ENCODE results near the gene RNF223.
"Not testable (repeated sequence)": the region's sequence is repeated elsewhere in the genome, so short reads cannot be mapped to it uniquely, and the experiment has no call there.

The RNF223 gene

DNA sequence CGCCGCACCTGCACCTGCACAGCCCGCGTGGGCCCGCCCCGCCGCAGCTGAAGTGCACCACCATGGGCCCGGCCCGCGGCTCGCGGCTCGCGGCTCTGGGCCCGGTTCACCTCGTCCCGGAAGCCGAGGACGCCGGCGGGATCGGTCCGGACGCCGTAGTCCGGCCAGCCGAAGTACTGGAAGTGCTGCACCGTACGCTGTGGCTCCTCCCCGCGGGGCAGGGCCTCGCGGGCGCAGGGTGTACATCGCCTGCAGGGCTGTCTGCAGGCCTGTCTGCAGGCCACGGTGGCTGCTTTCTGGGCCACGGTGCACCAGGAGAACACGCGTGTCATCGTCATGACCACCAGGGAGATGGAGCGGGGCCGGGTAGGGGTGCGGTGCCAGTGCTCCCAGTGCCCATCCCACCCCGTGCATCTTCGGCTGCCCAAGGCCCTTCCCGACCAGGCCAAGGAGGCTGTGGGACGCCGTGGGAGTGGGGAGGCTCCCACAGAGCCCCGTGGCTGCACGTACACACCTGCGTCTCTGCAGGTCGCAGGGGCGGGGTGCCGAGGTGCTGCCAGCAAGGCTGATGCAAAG lies 6.7 kb downstream of the RNF223 start:
- H3K9me3 Mint-ChIP-seq = no peaks in the 10 kb centered on the region
- no peak overlapping the region for H3K27ac Mint-ChIP-seq
- no peak overlapping the region for H3K4me3 Mint-ChIP-seq
- peaks cover 1% of the 10 kb centered on the region for H3K27me3 Mint-ChIP-seq
- H3K36me3 Mint-ChIP-seq = peaks cover 2% of the 10 kb centered on the region
- ATAC-seq (ENCODE audit: low read depth) (no peak), DNase-seq (ENCODE audit: low spot score in 2 of 2) (no peak)
- H3K4me1 Mint-ChIP-seq = peaks cover 14% of the 10 kb centered on the region

DNA sequence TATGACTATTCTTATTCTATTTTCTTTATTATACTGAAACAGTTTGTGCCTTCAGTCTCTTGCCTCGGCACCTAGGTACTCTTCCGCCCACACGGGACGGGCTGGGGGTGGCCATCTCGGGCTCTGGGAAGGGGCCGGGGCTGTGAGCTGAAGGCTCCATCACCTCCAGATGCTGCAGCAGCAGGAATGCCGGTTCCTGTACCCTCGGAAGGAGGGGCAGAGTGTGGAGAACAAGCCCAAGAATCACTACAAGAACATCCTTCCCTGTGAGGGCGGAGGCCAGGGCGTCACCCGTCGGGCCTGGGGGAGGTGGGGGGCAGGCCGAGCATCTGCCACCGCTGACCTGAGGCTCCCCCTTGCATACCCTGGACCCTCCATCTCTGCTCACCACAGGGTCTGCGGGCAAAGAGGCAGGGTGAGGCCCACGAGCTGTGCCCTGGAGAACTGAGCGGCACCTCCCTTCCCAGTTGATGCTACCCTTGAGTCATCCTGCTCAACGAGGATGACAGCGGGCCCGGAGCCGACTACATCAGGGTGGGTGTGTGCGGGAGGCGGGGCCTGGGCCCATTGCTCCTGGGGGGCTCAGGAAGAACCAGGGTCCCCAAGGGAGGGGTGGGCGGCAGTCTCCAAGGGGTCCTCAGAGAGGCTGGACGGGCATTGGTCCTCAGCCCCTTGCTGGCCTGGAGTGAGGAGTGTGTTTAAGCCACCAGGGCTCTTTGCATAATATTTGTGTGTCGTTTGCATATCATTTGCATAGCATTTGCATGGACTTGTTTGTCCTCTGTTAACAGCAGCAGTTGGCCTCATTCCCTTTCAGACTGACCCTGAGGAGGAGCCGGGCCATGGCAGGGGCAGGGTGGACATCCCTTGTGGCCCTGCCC lies 7.5 kb downstream of the RNF223 start:
- H3K27ac Mint-ChIP-seq = no peak overlapping the region
- DNase-seq (ENCODE audit: low spot score in 2 of 2) (no peak), ATAC-seq (ENCODE audit: low read depth) (no peak)

GRCh38 chr1:1065940-1066304 lies 8.2 kb downstream of the RNF223 start:
- DNase-seq (ENCODE audit: low spot score in 2 of 2); ATAC-seq (ENCODE audit: low read depth); H3K27ac Mint-ChIP-seq; H3K9me3 Mint-ChIP-seq; H3K36me3 Mint-ChIP-seq; H3K27me3 Mint-ChIP-seq; H3K4me3 Mint-ChIP-seq: not testable (repeated sequence)
- H3K4me1 Mint-ChIP-seq = peaks cover 14% of the 10 kb centered on the region

More for the DNA sequence above, 7.5 kb downstream of the RNF223 start:
- H3K9me3 Mint-ChIP-seq = no peaks in the 10 kb centered on the region
- peaks cover 14% of the 10 kb centered on the region for H3K4me1 Mint-ChIP-seq
- H3K36me3 Mint-ChIP-seq = peaks cover 2% of the 10 kb centered on the region
- H3K4me3 Mint-ChIP-seq = no peak overlapping the region
- H3K27me3 Mint-ChIP-seq = peaks cover 1% of the 10 kb centered on the region

DNA sequence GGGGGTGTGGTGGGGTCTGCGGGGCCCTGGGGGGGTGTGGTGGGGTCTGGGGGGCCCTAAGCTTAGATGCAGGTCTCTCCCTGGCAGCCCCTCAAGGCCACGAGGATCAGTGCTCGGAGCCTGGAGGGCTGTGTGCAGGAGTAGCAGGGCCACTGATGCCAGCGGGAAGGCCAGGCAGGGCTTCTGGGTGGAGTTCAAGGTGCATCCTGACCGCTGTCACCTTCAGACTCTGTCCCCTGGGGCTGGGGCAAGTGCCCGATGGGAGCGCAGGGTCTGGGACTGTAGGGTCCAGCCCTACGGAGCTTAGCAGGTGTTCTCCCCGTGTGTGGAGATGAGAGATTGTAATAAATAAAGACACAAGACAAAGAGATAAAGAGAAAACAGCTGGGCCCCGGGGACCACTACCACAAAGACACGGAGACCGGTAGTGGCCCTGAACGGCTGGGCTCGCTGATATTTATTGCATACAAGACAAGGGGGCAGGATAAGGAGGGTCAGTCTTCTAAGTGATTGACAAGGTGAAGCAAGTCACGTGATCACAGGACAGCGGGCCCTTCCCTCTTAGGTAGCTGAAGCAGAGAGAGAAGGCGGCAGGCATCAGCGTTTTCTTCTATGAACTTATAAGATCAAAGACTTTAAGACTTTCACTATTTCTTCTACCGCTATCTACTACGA lies 8.7 kb downstream of the RNF223 start:
- H3K27ac Mint-ChIP-seq = no peak overlapping the region
- H3K27me3 Mint-ChIP-seq = peaks cover 3% of the 10 kb centered on the region
- no peaks in the 10 kb centered on the region for H3K9me3 Mint-ChIP-seq
- peaks cover 2% of the 10 kb centered on the region for H3K36me3 Mint-ChIP-seq
- DNase-seq (ENCODE audit: low spot score in 2 of 2) = no peak
- H3K4me3 Mint-ChIP-seq = no peak overlapping the region
- ATAC-seq (ENCODE audit: low read depth) = no peak
- peaks cover 14% of the 10 kb centered on the region for H3K4me1 Mint-ChIP-seq

DNA sequence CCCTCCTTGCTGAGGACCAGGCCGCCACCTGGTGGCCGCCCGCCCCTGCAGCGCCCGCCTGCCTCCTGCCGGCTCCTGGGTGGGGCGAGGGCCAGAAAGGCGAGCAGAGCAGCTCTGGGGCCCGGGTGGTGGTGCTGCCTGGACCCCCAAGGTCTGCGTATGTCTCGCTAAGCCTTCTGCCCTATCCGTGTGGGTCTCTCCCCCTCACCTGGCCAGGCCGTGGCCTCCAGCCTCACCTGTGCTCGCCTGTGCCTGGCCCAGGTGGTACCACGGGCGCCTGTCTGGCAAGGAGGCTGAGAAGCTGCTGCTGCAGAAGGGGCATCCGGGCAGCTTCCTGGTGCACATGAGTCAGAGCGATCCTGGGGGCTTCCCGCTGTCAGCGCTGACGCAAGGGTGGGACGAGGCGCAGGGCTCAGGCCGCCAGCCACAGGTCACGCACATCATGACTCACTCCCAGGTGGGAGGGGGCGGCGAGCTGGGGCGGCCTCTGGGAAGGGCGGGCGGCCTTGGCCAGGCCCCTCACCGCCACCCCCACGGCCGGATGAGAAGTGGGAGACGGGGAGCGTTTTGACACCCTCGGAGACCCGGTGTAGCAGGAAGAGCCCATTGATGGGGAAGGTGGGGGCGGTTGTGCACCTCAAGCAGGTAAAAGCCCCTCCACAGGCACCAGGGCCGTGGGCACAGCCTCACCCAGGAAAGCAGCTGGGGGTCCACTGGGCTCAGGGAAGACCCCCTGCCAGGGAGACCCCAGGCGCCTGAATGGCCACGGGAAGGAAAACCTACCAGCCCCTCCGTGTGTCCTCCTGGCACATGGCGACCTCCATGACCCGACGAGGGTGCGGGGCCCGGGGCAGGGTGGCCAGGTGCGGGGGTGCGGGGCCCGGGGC lies 9.9 kb downstream of the RNF223 start:
- H3K36me3 Mint-ChIP-seq = peaks cover 2% of the 10 kb centered on the region
- H3K4me3 Mint-ChIP-seq = peak overlapping the region; percentile 24
- H3K27me3 Mint-ChIP-seq = peaks cover 3% of the 10 kb centered on the region
- H3K9me3 Mint-ChIP-seq = no peaks in the 10 kb centered on the region
- DNase-seq (ENCODE audit: low spot score in 2 of 2) (peak; percentile 78 to 85), ATAC-seq (ENCODE audit: low read depth) (peak; percentile 40)
- H3K4me1 Mint-ChIP-seq = peaks cover 10% of the 10 kb centered on the region
- H3K27ac Mint-ChIP-seq = peak overlapping the region; percentile 87

GRCh38 chr1:1063261-1063944 lies 10.7 kb downstream of the RNF223 start:
- peaks cover 16% of the 10 kb centered on the region for H3K4me1 Mint-ChIP-seq
- peaks cover 1% of the 10 kb centered on the region for H3K36me3 Mint-ChIP-seq
- DNase-seq (ENCODE audit: low spot score in 2 of 2) (no peak), ATAC-seq (ENCODE audit: low read depth) (no peak)
- H3K27ac Mint-ChIP-seq = peak overlapping the region; percentile 50
- peaks cover 8% of the 10 kb centered on the region for H3K27me3 Mint-ChIP-seq
- no peaks in the 10 kb centered on the region for H3K9me3 Mint-ChIP-seq
- H3K4me3 Mint-ChIP-seq = no peak overlapping the region

DNA sequence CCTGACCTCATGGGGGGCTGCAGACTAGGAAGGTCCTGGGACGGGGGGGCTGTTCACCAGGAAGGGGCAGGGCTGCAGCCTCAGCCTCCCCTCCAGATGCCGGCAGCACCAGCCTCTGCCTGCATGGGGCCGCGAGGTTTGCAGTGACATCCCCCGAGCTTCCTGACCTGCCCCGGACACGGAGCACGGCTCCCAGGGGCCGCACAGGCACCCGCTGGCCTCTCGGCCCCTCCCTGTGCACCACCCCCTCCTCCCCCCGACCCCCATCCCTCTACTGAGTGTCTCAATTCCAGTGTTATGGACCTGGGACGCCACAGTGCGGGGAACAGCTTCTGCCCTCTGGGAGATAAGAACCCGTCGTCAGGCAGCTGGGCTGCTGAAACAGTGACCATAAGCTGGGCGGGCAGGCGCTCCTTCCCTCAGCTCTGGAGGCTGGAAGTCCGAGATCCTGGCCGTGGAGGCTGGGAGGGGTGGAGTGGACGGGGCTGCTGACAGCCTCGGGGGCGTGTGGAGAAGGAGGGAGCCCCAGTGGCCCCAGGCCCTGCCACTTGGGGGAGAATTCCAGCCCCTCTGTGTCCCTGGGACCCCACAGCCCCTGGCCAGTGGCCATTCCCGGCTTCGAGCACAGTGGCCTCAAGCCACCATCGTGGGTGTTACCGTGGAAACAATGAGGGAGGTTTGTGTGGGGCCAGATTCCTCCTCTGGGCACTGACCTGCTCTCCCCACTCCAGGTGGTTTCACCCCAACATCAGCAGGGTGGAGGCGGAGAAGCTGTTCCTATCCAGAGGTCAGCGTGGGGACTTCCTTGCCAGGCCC lies 11.6 kb downstream of the RNF223 start:
- DNase-seq (ENCODE audit: low spot score in 2 of 2) = no peak
- no peaks in the 10 kb centered on the region for H3K36me3 Mint-ChIP-seq
- no peak for ATAC-seq (ENCODE audit: low read depth)
- peaks cover 12% of the 10 kb centered on the region for H3K27me3 Mint-ChIP-seq
- no peak overlapping the region for H3K4me3 Mint-ChIP-seq
- H3K27ac Mint-ChIP-seq = peak overlapping the region; percentile 50
- H3K9me3 Mint-ChIP-seq = no peaks in the 10 kb centered on the region
- peaks cover 15% of the 10 kb centered on the region for H3K4me1 Mint-ChIP-seq

DNA sequence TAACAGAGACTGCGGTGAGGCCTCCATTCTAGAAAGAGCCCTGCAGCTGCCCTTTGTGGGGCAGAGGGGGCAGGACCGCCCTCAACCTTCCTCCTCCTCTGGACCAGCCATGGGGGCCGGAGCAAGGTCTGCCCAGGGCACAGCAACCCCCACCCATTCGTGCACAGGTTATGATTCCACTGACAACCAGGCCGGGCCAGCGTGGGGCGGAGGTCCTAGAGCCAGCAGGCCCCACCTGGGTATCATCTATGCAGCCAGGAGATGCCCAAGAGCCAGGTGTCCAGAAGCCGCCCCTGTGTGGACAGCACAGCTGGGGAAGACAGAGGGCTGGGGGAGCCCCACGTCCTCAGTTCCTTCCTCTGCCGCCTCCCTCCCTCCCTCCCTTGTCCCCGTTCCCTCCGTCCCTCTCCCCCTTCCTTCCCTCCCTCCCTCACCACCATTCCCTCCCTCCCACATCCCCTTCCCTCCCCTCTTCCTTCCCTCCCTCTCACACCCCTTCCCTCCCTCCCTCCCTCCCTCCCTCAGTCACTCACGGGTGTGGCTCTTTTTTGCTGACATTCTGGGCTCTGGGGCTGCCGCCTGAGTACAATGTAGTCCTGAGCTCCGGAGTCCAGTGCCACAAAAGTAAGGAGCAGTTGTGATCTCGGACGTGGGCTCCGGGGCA lies 12.3 kb downstream of the RNF223 start:
- ATAC-seq (ENCODE audit: low read depth) = no peak
- no peak for DNase-seq (ENCODE audit: low spot score in 2 of 2)
- H3K4me3 Mint-ChIP-seq = no peak overlapping the region
- peaks cover 12% of the 10 kb centered on the region for H3K27me3 Mint-ChIP-seq
- peaks cover 15% of the 10 kb centered on the region for H3K4me1 Mint-ChIP-seq
- no peaks in the 10 kb centered on the region for H3K9me3 Mint-ChIP-seq
- no peak overlapping the region for H3K27ac Mint-ChIP-seq
- H3K36me3 Mint-ChIP-seq = no peaks in the 10 kb centered on the region

DNA sequence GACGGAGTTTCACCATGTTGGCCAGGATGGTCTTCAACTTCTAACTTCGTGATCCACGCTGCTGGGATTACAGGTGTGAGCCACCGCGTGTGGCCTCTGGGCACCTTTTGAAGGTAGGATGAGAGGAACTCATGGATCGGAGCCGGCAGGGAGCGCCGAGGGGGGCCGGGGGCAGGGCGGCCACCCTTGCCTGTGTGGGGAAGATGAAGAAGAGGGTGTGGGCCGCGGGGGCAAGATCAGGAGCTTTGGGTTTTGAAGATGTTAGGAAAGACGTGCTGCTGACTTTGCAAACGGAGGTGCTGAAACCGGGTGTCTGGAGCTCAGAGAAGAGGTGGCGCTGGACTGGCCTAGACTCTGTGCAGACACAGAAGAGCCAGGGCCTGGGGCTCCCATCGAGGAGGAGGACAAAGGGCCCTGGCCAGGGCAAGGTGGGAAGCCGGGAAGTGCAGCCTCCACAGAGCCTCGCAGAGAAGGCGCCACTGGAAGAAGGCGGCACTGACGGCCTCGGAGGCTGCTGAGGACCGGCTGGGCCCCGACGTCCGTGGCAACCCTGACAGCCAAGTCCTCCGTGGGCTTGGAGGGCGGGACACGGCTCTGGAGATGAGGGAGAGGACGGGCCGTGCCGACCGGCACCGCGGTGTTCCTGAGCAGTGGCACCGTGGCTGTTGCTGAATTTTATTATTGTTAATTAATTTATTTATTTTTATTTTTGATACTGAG lies 13.7 kb downstream of the RNF223 start:
- H3K9me3 Mint-ChIP-seq = no peaks in the 10 kb centered on the region
- no peak overlapping the region for H3K27ac Mint-ChIP-seq
- no peaks in the 10 kb centered on the region for H3K36me3 Mint-ChIP-seq
- peak overlapping the region; percentile 49 for H3K4me3 Mint-ChIP-seq
- peaks cover 19% of the 10 kb centered on the region for H3K27me3 Mint-ChIP-seq
- no peak for DNase-seq (ENCODE audit: low spot score in 2 of 2)
- ATAC-seq (ENCODE audit: low read depth) = no peak
- peaks cover 19% of the 10 kb centered on the region for H3K4me1 Mint-ChIP-seq

GRCh38 chr1:1059494-1060280 lies 14.4 kb downstream of the RNF223 start:
- peaks cover 19% of the 10 kb centered on the region for H3K27me3 Mint-ChIP-seq
- no peaks in the 10 kb centered on the region for H3K9me3 Mint-ChIP-seq
- H3K4me1 Mint-ChIP-seq = peaks cover 19% of the 10 kb centered on the region
- H3K27ac Mint-ChIP-seq = no peak overlapping the region
- peak; percentile 78 for ATAC-seq (ENCODE audit: low read depth)
- peak; percentile 96 for DNase-seq (ENCODE audit: low spot score in 2 of 2)
- H3K4me3 Mint-ChIP-seq = peak overlapping the region; percentile 49
- no peaks in the 10 kb centered on the region for H3K36me3 Mint-ChIP-seq

DNA sequence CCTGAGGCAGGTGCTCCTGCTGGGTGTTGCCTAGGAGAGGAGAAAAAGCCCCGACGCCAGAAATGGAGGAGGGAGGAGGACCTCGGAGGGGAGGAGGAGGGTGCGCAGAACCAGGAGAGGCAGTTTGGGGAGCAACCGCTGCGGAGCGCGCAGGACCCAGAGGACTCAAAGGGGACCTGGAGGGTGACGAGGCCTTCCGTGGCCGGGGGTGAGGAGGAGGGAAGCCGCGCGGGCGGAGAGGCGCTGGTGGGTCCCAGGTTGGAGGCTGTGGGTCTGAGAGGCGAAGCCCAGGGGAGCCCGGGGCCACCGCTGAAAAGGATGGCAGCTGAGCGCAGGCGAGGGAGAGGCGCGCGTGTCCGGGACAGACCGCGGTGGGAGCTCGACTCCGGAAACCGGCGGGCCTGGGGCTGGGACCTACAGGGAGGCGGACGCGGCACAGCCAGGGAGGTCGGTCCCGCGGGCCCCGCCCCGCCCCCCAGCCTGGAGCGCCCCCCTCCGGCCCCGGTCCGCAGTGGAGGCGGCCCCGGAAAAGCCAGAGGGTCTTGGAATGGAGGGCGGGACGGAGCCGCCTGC lies 15.1 kb downstream of the RNF223 start:
- Mint-ChIP-seq H3K9me3 (no peaks in the 10 kb centered on the region), H3K27me3 (peaks cover 19% of the 10 kb centered on the region), H3K4me3 (peak overlapping the region; percentile 87), H3K4me1 (peaks cover 13% of the 10 kb centered on the region), H3K36me3 (no peaks in the 10 kb centered on the region), H3K27ac (no peak overlapping the region)
- DNase-seq (ENCODE audit: low spot score in 2 of 2) = no peak
- peak; percentile 16 for ATAC-seq (ENCODE audit: low read depth)
